Astrocyte (in vitro differentiated cells and primary cell): ENCODE data around the gene ZNF277.

Experiments used
- CTCF ChIP-seq: IDR thresholded peaks from 2 replicates; pipeline ENCODE4 v1.5.1; 2011; ENCODE audit warnings: low read depth, mild to moderate bottlenecking, inconsistent platforms, low read length, moderate library complexity; ENCODE audit not compliant: insufficient read depth
- EZH2 ChIP-seq: IDR thresholded peaks from 2 replicates; pipeline ENCODE4 v1.6.1; 2012; ENCODE audit warnings: mild to moderate bottlenecking, low read length, inconsistent platforms; ENCODE audit not compliant: insufficient read depth

- TF ChIP-seq CTCF (no peak), EZH2 (no peak)
Observed at GRCh38 chr7:112255388-112255720, 48.9 kb downstream of the ZNF277 start.
